Left kidney (tissue), 2 donors: Measurements from ENCODE around the gene HERC4. TPM values are rescaled to one million over a fixed set of nuclear protein-coding genes. Genes with fewer than 3 reads are reported as not detected.
A peak's percentile ranks its signal among the peaks of the same experiment; 100 is the strongest.
"Not testable (repeated sequence)": the region's sequence is repeated elsewhere in the genome, so short reads cannot be mapped to it uniquely, and the experiment has no call there.

Experiments
- DNase-seq: peaks from one replicate; pipeline ENCODE4 v3.0.0-alpha.2; 2013
- polyA plus RNA-seq: library from polyadenylated mRNA; unstranded; fragments of 120-200 nt; gene quantifications from one replicate; pipeline ENCODE4 v1.2.1, GENCODE V29; 2013; ENCODE audit not compliant: insufficient read length

HERC4 gene
- polyA plus RNA-seq, 1 donor, result 66.7 TPM

- no peak for DNase-seq
Observed at GRCh38 chr10:68095153-68095552, 20.1 kb upstream of the HERC4 start.

- DNase-seq, result no peak
Observed at GRCh38 chr10:68092512-68092911, 17.4 kb upstream of the HERC4 start.

GRCh38 chr10:68090586-68090985 lies 15.5 kb upstream of the HERC4 start:
- DNase-seq, result no peak

DNA sequence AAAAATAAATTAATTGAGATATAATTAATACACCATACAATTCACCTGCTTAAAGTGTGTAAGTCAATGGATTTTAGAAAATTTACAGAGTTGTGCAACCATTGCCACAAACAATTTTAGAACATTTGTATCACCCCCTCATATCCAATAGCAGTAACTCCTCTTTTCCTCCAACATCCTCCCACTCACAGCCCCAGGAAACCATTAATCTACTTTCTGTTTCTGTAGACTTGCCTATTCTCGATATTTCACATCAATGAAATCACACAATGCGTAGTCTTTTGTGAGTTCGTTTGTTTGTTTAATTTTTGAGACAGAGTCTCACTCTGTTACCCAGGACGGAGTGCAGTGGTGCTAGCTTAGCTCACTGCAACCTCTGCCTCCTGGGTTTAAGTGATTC lies 13.7 kb upstream of the HERC4 start:
- DNase-seq, result no peak

GRCh38 chr10:68087685-68088401 lies 12.8 kb upstream of the HERC4 start:
- no peak for DNase-seq

GRCh38 chr10:68086910-68087684 lies 12.0 kb upstream of the HERC4 start:
- DNase-seq, result no peak

DNA sequence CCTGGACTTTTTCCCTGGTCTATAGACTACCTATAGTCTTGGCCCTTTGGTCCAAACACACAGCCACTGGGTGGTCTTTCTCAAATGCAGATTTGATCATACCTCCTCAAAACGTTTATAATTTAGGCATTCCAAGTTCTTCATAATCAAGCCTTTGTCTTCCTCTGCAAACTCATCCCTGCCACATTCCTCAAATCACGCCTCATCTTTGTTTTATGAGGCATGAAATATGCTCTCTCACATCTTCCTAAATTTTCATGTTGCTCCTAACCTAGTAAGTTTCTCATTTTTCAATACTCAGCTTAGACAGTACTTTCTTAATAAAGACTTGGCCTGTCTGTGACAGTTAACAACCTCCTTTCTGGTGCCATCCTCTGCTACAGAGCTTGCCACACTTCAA lies 10.9 kb upstream of the HERC4 start:
- no peak for DNase-seq

- no peak for DNase-seq
Observed at GRCh38 chr10:68084469-68084868, 9.4 kb upstream of the HERC4 start.

DNA sequence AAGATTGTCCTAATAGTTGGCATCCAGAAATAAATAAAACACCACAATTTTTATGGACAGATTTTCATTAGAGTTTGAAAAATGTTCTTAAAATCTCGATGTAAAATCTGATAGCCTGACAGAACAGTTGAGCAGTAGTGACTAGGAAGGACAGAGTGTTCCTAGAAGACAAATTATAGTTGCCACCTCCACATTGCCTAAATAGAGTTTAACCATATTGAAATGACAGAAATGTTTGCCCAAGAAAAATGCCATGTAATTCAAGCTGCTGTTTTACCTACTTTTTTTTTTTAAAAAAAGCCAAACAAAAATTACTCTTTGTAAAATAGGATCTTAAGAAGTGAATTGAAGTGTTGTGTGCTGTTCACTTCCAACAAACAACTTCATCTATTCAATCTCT lies 8.9 kb upstream of the HERC4 start:
- no peak for DNase-seq

DNA sequence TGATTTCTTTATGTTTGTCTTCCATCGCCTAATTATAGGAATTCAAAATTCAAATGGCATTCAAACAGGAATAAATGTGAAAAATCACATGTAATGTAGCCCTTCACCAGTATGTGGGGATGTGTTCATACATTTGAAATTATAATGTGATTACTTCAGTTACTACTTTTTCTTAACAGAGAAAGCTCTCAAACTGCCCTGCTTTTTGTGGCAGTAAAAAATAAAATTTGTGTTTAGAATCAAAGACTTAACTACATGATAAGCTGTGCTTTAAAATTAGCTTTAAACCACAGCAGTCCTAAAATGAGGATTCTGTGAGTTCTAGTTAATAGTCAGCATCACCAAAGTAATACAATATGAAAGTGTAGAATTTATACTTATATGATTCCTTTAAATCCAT lies 7.8 kb upstream of the HERC4 start:
- peak; percentile 14 for DNase-seq

- no peak for DNase-seq
Observed at GRCh38 chr10:68081916-68082315, 6.8 kb upstream of the HERC4 start.

DNA sequence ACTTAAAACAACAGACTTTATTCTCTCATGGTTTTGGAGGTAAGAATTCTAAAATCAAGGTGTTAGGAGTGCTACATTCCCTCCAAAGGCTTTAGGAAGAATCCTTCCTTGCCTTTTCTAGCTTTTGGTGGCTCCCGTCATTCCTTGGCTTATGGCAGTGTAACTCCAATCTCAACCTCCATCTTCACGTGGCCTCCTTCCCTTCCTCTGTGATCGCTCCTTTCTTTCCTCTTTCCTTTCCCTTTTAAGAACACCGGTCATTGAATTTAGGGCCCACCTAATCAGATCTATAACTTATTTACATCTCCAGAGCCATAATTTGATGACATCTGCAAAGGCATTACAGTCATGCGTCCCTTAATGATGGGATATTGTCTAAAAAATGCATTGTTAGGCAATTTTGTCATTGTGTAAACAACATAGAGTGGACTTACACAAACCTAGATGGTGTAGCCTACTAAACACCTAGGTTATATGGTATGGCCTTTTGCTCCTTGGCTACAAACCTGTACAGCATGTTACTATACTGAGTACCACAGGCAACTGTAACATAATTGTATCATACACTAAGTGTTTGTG lies 5.9 kb upstream of the HERC4 start:
- no peak for DNase-seq

- no peak for DNase-seq
Observed at GRCh38 chr10:68079434-68079833, 4.4 kb upstream of the HERC4 start.

GRCh38 chr10:68077026-68077425 lies 1.9 kb upstream of the HERC4 start:
- no peak for DNase-seq

DNA sequence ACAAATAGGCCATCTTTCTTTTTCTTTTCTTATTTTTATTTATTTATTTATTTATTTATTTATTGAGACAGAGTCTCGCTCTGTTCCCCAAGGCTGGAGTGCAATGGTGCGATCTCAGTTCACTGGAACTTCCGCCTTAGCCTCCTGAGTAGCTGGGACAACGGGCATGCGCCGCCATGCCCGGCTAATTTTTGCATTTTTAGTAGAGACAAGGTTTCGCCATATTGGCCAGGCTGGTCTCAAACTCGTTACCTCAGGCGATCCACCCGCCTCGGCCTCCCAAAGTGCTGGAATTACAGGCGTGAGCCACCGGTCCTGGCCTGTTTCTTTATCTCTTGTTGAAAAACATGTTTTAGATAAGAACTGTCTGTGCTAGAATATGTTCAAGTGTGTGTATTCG lies 998 bp upstream of the HERC4 start:
- not testable (repeated sequence) for DNase-seq

GRCh38 chr10:68075550-68076004 lies 494 bp upstream of the HERC4 start:
- DNase-seq, result no peak

DNA sequence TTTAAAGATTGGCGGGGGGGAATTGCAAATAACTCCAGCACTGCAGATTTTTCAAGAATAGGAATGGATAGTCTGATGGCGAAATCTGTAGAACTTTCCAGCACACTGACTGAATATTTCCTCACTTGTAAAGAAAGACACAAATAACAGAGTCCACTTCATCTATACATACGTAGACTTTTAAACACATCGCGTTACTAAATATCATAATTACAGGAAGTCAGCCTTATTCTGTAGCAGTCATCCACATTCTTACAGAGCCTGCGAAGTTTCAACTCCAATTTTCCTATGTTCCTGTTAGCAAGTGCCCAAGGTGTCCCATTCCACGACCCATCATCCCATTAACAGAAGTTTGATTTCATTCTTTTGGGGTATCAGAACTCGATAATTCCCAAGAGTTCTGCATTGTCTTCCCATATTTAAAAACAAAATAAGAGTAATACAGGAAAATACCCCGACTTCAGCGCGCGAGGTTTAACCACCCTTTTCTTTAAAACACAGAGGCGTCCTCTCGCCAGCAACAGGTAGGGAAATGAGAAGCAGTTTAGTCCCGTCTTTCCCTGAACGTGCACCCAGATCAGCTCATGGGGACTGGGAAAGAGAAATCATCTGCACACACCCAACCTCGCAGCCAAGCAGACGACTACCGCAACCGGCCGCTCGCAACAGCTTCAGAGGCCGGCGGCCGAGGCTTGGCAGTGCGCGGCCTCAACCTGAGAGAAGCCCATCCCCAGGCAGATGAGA lies 880 bp downstream of the HERC4 start:
- DNase-seq, result peak; percentile 30

DNA sequence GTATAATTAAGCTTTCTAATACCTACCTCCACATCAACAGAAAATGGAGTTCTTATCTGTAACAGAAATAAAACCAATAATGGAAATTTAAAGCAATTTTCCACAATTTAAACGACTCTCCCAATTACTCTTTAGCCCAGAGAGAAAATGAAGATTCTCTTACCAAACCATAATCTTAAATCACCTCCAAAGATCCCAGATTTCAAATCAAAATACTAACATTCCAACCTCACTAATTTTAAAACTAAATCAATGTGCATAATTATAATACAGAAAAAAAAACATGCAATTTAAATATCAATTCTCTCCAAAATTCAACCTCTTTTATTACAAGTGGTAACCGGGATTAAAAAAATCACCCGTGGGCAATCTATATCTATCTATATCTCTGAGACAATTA lies 1.5 kb downstream of the HERC4 start:
- DNase-seq, result no peak

DNA sequence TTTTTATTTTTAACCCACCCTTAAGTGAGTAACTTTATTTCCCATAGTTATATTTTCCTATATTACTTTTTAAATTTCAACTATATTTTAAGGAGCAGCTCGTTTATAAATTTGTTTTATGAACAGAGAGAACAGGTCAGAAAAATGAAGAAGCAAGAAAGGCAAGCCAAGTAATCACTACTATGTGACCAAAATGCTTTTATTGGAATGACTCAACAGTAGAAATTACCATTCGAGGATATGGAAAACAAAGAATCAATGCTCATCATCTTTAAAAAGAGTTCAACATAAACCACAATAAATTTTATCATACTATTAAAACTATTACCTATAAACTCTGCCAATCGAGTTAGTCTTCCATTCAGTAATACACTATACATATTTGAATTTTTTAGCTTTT lies 7.6 kb downstream of the HERC4 start:
- no peak for DNase-seq

- DNase-seq, result no peak
Observed at GRCh38 chr10:68067029-68067428, 8.1 kb downstream of the HERC4 start.

DNA sequence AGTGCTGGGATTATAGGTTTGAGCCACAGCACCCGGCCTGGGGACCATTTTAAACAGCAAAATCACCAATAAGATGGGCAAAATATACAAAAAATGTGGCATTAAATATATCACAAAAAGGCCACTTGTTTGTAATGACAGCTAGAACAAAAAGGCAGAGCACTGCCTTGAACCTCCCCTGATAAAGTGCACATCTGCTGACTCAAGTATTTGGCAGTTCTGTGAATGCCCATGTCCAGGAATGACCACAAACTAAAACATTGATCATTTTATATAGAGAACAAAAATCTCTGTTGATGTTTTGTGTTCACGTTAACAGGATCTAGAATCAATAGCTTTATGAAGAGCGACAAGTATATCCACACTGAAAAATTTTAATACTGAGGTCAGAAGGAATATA lies 21.5 kb downstream of the HERC4 start:
- no peak for DNase-seq

GRCh38 chr10:68052463-68052862 lies 22.6 kb downstream of the HERC4 start:
- DNase-seq, result no peak
